Measurements from ENCODE around the gene GRID2.

Gene GRID2

GRCh38 chr4:93781198-93781597 is 1477.4 kb downstream of the GRID2 start:
- Histone ChIP-seq H3K27ac (ENCODE audit: low read depth, low read length) (no peak overlapping the region), H3K36me3 (ENCODE audit: control insufficient read depth, insufficient read depth, low read length) (no peaks in the 10 kb centered on the region), H3K27me3 (ENCODE audit: control insufficient read depth, insufficient read depth, low read length) (no peaks in the 10 kb centered on the region), H3K4me3 (ENCODE audit: low read length) (no peak overlapping the region), H3K4me1 (ENCODE audit: control insufficient read depth, insufficient read depth, low read length) (no peaks in the 10 kb centered on the region), H3K9ac (ENCODE audit: low read length) (no peak overlapping the region)

DNA sequence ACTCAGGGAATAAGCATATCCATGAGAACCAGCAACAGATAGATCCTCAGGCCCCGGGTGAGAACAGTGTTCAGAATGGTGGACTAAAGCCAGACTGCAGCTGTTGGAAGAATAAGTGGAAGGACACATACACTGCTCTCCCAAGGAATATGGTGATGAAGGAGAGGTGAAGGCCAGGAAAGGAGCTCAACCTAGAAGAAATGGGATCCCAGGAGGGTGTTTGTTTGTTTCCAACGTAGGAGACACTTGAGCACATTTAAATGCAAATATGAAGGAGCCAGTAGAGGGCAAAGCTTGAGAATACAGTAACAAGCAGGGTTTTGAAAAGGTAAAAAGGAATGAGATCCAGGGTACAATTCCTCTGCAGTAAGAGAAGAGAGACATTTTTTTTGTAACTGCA is 1482.4 kb downstream of the GRID2 start:
- H3K36me3 ChIP-seq (ENCODE audit: control insufficient read depth, insufficient read depth, low read length): no peaks in the 10 kb centered on the region
- H3K4me1 ChIP-seq (ENCODE audit: control insufficient read depth, insufficient read depth, low read length): no peaks in the 10 kb centered on the region
- H3K27me3 ChIP-seq (ENCODE audit: control insufficient read depth, insufficient read depth, low read length): no peaks in the 10 kb centered on the region

GRCh38 chr4:93788712-93789111 is 1484.9 kb downstream of the GRID2 start:
- Histone ChIP-seq H3K9ac (ENCODE audit: low read length) (no peak overlapping the region), H3K4me3 (ENCODE audit: low read length) (no peak overlapping the region), H3K27ac (ENCODE audit: low read depth, low read length) (no peak overlapping the region), H3K4me1 (ENCODE audit: control insufficient read depth, insufficient read depth, low read length) (no peaks in the 10 kb centered on the region), H3K27me3 (ENCODE audit: control insufficient read depth, insufficient read depth, low read length) (no peaks in the 10 kb centered on the region), H3K36me3 (ENCODE audit: control insufficient read depth, insufficient read depth, low read length) (no peaks in the 10 kb centered on the region)

More for the DNA sequence above, 1482.4 kb downstream of the GRID2 start:
- Histone ChIP-seq H3K27ac (ENCODE audit: low read depth, low read length) (no peak overlapping the region), H3K9ac (ENCODE audit: low read length) (no peak overlapping the region), H3K4me3 (ENCODE audit: low read length) (no peak overlapping the region)

GRCh38 chr4:93791570-93792195 is 1487.9 kb downstream of the GRID2 start:
- no peaks in the 10 kb centered on the region for H3K36me3 ChIP-seq (ENCODE audit: control insufficient read depth, insufficient read depth, low read length)
- no peaks in the 10 kb centered on the region for H3K4me1 ChIP-seq (ENCODE audit: control insufficient read depth, insufficient read depth, low read length)
- no peaks in the 10 kb centered on the region for H3K27me3 ChIP-seq (ENCODE audit: control insufficient read depth, insufficient read depth, low read length)
- no peak overlapping the region for H3K4me3 ChIP-seq (ENCODE audit: low read length)
- no peak overlapping the region for H3K9ac ChIP-seq (ENCODE audit: low read length)
- no peak overlapping the region for H3K27ac ChIP-seq (ENCODE audit: low read depth, low read length)

DNA sequence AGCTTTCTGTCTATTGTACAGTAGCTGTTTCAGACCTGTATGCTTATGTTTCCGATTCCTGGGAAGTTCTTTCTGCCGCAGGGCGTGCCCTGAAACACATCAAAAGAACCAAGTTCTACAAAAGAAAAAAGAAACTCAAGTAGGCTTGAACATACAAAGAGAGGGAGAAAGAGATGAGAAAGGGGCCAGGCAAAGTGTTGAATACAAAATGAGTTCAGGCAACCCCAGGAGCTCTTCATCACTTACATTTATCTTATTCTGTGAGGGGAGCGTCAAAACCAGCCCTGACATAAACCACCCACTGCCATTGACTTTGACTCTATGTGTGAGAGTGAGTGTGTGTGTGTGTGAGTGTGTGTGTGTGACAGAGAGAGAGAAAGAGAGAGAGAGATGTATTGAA is 1498.3 kb downstream of the GRID2 start:
- Histone ChIP-seq H3K27ac (ENCODE audit: low read depth, low read length) (no peak overlapping the region), H3K27me3 (ENCODE audit: control insufficient read depth, insufficient read depth, low read length) (no peaks in the 10 kb centered on the region), H3K36me3 (ENCODE audit: control insufficient read depth, insufficient read depth, low read length) (no peaks in the 10 kb centered on the region), H3K4me3 (ENCODE audit: low read length) (no peak overlapping the region), H3K9ac (ENCODE audit: low read length) (no peak overlapping the region), H3K4me1 (ENCODE audit: control insufficient read depth, insufficient read depth, low read length) (no peaks in the 10 kb centered on the region)

GRCh38 chr4:93809773-93810172 is 1506.0 kb downstream of the GRID2 start:
- Histone ChIP-seq H3K4me3 (ENCODE audit: low read length) (no peak overlapping the region), H3K9ac (ENCODE audit: low read length) (no peak overlapping the region), H3K36me3 (ENCODE audit: control insufficient read depth, insufficient read depth, low read length) (no peaks in the 10 kb centered on the region), H3K27ac (ENCODE audit: low read depth, low read length) (peak overlapping the region; percentile 10), H3K4me1 (ENCODE audit: control insufficient read depth, insufficient read depth, low read length) (peaks cover 2% of the 10 kb centered on the region), H3K27me3 (ENCODE audit: control insufficient read depth, insufficient read depth, low read length) (no peaks in the 10 kb centered on the region)

DNA sequence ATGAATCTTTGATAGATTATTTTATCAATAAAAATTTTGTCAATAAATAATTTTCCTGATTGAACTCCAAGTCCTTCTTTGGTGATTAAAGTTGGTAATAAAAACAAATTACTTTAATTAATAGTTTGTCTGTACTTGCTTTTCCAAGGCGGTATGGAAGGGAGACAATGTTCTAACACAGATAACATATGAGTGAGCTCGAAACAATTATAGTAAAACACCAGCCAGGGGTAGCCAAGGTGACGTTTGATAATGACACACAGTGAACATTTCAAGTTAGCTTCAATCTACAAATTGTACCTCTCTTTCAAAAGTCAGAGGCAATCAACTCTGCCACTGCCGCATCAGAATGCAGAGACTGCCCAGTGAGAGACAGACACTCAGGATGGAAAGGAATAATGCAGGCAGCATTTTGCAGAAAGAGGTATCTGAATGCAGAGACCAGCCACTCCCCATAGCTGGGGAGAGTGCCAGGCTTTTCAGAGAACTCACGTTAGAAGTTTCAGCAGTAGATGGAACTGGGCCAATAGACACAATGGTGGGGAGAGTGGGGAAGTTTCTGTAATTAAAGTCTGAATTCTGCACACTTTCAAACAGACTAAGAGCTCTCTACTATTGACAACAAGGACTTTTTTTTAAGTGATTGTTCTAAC is 1506.7 kb downstream of the GRID2 start:
- H3K27ac ChIP-seq (ENCODE audit: low read depth, low read length): no peak overlapping the region
- H3K4me1 ChIP-seq (ENCODE audit: control insufficient read depth, insufficient read depth, low read length): peaks cover 2% of the 10 kb centered on the region
- H3K4me3 ChIP-seq (ENCODE audit: low read length): no peak overlapping the region
- no peak overlapping the region for H3K9ac ChIP-seq (ENCODE audit: low read length)
- no peaks in the 10 kb centered on the region for H3K27me3 ChIP-seq (ENCODE audit: control insufficient read depth, insufficient read depth, low read length)
- no peaks in the 10 kb centered on the region for H3K36me3 ChIP-seq (ENCODE audit: control insufficient read depth, insufficient read depth, low read length)

- no peaks in the 10 kb centered on the region for H3K27me3 ChIP-seq (ENCODE audit: control insufficient read depth, insufficient read depth, low read length)
- no peak overlapping the region for H3K9ac ChIP-seq (ENCODE audit: low read length)
- H3K27ac ChIP-seq (ENCODE audit: low read depth, low read length): no peak overlapping the region
- H3K4me1 ChIP-seq (ENCODE audit: control insufficient read depth, insufficient read depth, low read length): peaks cover 2% of the 10 kb centered on the region
- H3K4me3 ChIP-seq (ENCODE audit: low read length): no peak overlapping the region
- no peaks in the 10 kb centered on the region for H3K36me3 ChIP-seq (ENCODE audit: control insufficient read depth, insufficient read depth, low read length)
Measured at GRCh38 chr4:93813092-93813491, 1509.3 kb downstream of the GRID2 start.

- Histone ChIP-seq H3K4me1 (ENCODE audit: control insufficient read depth, insufficient read depth, low read length) (peaks cover 2% of the 10 kb centered on the region), H3K27ac (ENCODE audit: low read depth, low read length) (no peak overlapping the region), H3K4me3 (ENCODE audit: low read length) (no peak overlapping the region), H3K36me3 (ENCODE audit: control insufficient read depth, insufficient read depth, low read length) (no peaks in the 10 kb centered on the region), H3K9ac (ENCODE audit: low read length) (no peak overlapping the region), H3K27me3 (ENCODE audit: control insufficient read depth, insufficient read depth, low read length) (no peaks in the 10 kb centered on the region)
Measured at GRCh38 chr4:93814141-93814540, 1510.4 kb downstream of the GRID2 start.

DNA sequence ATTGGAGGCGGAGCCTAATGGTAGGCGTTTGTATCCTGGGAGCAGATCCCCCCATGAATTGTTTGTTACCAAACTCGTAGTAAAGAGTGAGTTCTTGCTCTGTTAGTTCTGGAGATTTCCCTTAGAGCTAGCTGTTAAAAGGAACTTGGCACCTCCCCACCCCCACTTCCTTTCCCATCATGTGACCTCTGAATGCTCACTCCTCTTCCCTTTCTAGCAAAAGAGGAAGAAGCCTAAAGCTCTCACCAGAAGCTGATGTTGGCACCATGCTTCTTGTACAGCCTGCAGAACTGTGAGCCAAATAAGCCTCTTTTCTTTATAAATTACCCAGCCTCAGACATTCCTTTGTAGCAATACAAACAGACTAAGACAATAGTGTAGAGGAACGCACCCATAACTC is 1511.0 kb downstream of the GRID2 start:
- Histone ChIP-seq H3K36me3 (ENCODE audit: control insufficient read depth, insufficient read depth, low read length) (no peaks in the 10 kb centered on the region), H3K9ac (ENCODE audit: low read length) (no peak overlapping the region), H3K27ac (ENCODE audit: low read depth, low read length) (no peak overlapping the region), H3K27me3 (ENCODE audit: control insufficient read depth, insufficient read depth, low read length) (no peaks in the 10 kb centered on the region), H3K4me3 (ENCODE audit: low read length) (no peak overlapping the region), H3K4me1 (ENCODE audit: control insufficient read depth, insufficient read depth, low read length) (peaks cover 2% of the 10 kb centered on the region)
